ENCODE results near the gene CDON.

Gene CDON

DNA sequence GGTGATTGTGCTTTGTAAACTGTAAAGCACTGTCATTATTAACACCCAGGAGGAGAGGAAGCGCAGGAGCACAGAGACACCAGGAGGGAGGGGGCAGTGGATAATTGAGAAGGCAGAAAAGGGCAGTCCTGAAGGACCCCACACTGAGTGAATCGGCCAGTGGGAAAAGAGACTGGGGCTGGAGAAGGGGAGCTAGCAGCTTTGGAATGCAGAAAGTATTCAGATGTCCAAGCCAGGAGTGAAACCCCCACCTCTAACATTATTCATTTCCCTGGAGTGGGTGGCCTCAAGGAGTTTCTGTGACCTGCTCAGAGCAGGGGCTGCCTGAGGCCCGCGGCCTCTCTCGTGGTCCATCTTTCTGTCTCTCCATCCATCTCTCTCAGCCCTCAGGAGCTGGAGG is 38.0 kb upstream of the CDON start:
- H3K4me3 ChIP-seq (replicated peaks in 1 of 2; ENCODE audit: low read depth in 2 of 2, low read length in 2 of 2), result no peak overlapping the region

DNA sequence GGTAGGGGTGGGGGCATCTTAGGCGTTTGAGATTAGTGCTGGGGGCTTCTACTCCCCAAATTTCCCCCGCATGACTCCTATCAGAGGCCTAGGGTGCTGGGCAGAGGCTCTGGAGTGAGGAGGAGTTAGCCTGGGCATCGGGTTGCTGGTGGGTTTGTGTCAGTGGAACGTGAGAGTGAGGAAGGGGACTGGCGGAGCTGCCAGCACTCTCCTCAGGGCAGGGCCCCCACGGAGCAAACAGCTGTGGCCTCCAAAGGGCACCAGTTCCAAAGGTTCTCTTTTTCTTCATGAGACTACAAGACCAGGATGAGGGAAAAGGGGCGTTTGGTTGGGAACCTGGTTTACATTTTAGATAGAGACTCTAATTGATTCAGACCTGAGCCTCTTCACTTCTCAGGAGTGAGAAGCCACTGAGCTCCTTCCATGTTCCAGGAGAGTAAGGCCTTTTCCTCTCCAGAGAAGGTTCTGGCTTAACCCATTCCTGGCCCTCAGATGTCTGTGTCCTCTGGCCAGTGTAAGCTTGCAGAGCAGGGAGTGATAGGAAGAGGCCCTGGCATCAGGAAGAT is 35.6 kb upstream of the CDON start:
- no peak for DNase-seq (ENCODE audit: low read depth in 2 of 2)
- TF ChIP-seq, protein P1, sequence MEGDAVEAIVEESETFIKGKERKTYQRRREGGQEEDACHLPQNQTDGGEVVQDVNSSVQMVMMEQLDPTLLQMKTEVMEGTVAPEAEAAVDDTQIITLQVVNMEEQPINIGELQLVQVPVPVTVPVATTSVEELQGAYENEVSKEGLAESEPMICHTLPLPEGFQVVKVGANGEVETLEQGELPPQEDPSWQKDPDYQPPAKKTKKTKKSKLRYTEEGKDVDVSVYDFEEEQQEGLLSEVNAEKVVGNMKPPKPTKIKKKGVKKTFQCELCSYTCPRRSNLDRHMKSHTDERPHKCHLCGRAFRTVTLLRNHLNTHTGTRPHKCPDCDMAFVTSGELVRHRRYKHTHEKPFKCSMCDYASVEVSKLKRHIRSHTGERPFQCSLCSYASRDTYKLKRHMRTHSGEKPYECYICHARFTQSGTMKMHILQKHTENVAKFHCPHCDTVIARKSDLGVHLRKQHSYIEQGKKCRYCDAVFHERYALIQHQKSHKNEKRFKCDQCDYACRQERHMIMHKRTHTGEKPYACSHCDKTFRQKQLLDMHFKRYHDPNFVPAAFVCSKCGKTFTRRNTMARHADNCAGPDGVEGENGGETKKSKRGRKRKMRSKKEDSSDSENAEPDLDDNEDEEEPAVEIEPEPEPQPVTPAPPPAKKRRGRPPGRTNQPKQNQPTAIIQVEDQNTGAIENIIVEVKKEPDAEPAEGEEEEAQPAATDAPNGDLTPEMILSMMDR (IDR thresholded peaks at IDR 0.05; ENCODE audit: low read depth, low read length), result no peak

More for the DNA sequence above, 38.0 kb upstream of the CDON start:
- TF ChIP-seq, protein P1 (IDR thresholded peaks at IDR 0.05; ENCODE audit: low read depth, low read length), result no peak
- DNase-seq (ENCODE audit: low read depth in 2 of 2), result no peak

DNA sequence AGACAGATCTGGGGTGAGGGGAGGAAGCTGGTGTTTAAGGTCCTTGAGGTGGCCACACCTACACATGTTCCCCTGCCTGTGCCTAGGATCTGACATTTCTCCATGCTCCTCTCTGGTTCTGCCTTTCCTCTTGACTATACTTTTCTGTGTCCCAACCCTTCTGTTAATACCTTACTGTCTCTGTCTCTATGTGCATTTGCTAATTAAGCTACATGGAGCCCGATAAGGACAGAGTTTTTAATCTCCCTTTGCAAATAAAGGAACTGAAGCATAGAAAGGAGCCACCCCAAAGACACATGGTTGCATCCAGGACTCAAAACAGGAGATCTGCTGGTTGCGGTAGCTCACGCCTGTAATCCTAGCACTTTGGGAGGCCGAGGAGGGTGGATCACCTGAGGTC is 33.1 kb upstream of the CDON start:
- TF ChIP-seq, protein P1 (IDR thresholded peaks at IDR 0.05; ENCODE audit: low read depth, low read length), result no peak
- DNase-seq (ENCODE audit: low read depth in 2 of 2), result no peak
- no peak overlapping the region for H3K4me3 ChIP-seq (replicated peaks in 1 of 2; ENCODE audit: low read depth in 2 of 2, low read length in 2 of 2)

More for the DNA sequence above, 35.6 kb upstream of the CDON start:
- H3K4me3 ChIP-seq (replicated peaks in 1 of 2; ENCODE audit: low read depth in 2 of 2, low read length in 2 of 2), result no peak overlapping the region

DNA sequence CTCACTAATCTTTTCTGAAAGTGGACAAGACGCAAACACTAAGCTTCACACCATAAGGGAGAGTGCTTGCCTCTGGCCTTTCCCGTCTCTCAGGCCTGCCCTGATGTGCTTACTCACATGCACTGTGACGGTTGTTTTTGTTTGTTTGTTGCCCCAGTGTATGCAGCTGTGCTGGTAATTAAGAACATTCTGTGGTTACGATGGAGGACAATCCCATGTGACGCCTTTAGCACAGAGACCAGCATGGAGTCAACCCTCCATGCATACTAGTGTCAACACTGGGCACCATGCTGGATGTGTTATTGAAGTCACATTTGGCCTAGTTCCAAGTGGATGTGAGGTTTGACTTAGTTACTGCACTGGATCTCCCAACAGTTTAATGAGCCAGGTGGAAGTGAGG is 27.8 kb upstream of the CDON start:
- H3K4me3 ChIP-seq (replicated peaks in 1 of 2; ENCODE audit: low read depth in 2 of 2, low read length in 2 of 2), result no peak overlapping the region
- TF ChIP-seq, protein P1 (IDR thresholded peaks at IDR 0.05; ENCODE audit: low read depth, low read length), result no peak
- no peak for DNase-seq (ENCODE audit: low read depth in 2 of 2)

DNA sequence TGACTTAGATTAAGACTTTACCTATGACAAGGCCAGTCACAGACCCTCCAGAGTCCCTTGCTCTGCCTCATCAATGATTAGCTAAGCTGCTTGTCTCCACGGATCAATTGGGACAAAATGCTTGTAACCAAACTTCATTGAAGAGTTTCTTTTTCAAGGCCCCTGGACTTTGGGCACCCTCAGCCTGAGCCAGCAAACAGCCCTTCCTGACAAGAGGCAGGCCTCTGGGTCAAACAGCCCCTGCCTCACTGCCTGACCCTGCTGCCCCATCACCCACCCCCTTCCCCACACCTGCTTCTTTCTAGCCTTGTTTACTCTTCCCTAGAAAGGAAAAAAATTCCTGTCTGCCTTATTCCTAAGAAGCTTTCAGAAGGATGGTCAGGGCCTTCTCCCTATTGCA is 26.3 kb upstream of the CDON start:
- TF ChIP-seq, protein P1 (IDR thresholded peaks at IDR 0.05; ENCODE audit: low read depth, low read length), result no peak
- DNase-seq (ENCODE audit: low read depth in 2 of 2), result no peak

DNA sequence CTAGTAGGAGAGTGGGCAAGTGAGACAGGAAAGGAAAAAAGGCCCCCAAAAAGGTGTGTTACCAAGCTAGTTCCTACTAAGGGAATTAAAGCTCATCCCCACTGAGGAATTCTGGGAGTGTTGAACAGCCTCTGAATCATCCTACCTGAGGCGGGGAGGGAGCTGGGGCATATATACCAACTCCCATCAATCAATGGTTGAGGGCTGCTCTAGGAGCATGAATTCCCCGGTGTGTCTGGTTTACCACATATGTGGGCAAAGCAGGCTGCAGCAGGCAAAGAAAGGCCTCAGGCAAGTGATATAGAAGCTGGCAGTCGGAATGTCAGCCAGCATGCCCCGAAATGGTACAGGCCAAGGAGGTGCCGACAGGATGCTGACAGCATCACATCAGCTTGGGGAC is 23.6 kb upstream of the CDON start:
- DNase-seq (ENCODE audit: low read depth in 2 of 2), result no peak
- TF ChIP-seq, protein P1 (IDR thresholded peaks at IDR 0.05; ENCODE audit: low read depth, low read length), result no peak

More for the DNA sequence above, 26.3 kb upstream of the CDON start:
- H3K4me3 ChIP-seq (replicated peaks in 1 of 2; ENCODE audit: low read depth in 2 of 2, low read length in 2 of 2), result no peak overlapping the region

DNA sequence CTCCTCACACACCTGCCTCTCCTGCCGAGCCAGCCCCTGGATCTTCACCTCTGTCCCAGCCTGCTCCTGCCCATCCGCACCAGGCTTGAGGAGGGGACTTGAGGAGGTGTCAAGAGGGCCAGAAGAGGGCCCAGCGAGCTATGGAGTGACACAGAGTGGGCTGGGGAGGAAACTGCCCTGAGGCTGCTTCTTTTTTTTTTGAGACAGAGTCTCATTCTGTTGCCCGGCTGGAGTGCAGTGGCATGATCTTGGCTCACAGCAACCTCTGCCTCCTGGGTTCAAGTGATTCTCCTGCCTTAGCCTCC is 21.9 kb upstream of the CDON start:
- H3K4me3 ChIP-seq (replicated peaks in 1 of 2; ENCODE audit: low read depth in 2 of 2, low read length in 2 of 2), result no peak overlapping the region
- TF ChIP-seq, protein P1 (IDR thresholded peaks at IDR 0.05; ENCODE audit: low read depth, low read length), result no peak

More for the DNA sequence above, 23.6 kb upstream of the CDON start:
- no peak overlapping the region for H3K4me3 ChIP-seq (replicated peaks in 1 of 2; ENCODE audit: low read depth in 2 of 2, low read length in 2 of 2)

More for the DNA sequence above, 21.9 kb upstream of the CDON start:
- no peak for DNase-seq (ENCODE audit: low read depth in 2 of 2)
